Transverse colon (tissue), 4 donors: ENCODE results near the gene PACRG. TPM values are rescaled to one million over a fixed set of nuclear protein-coding genes. Genes with fewer than 3 reads are reported as not detected.

Source experiments
- DNase-seq: peaks from one replicate; pipeline ENCODE4 v3.0.0-alpha.2; 2019
- H3K27ac ChIP-seq, 4 donors: fragments of 200-600 bp; sonication (generic); 2 replicates each; pipeline ENCODE4 v1.5.1; 2016 to 2018; ENCODE audit warnings: inconsistent platforms in 4 of 4
- H3K27me3 ChIP-seq: fragments of 200-600 bp; sonication (generic); 2 replicates; pipeline ENCODE4 v1.5.1; 2017; ENCODE audit warnings: inconsistent platforms
- H3K36me3 ChIP-seq, 4 donors: fragments of 200-600 bp; sonication (generic); 2 replicates each; pipeline ENCODE4 v1.5.1; 2017 to 2019; ENCODE audit warnings: inconsistent platforms in 4 of 4
- H3K4me1 ChIP-seq, 4 donors: fragments of 200-600 bp; sonication (generic); 2 replicates each; pipeline ENCODE4 v1.5.1; 2017 to 2020; ENCODE audit warnings: inconsistent platforms in 4 of 4
- H3K4me3 ChIP-seq, 4 donors: fragments of 200-600 bp; sonication (generic); 1 replicate in 1 of 4; 2 replicates in 3 of 4; pipeline versions ENCODE4 v1.5.1 to v1.6.1; 2017 to 2019; ENCODE audit warnings: inconsistent platforms in 4 of 4
- H3K9me3 ChIP-seq, 2 donors: fragments of 200-600 bp; sonication (generic); 2 replicates each; pipeline ENCODE4 v1.5.1; 2017 to 2019; ENCODE audit warnings: inconsistent platforms in 2 of 2
- EP300 ChIP-seq: sonication (generic); formaldehyde crosslinking; IDR thresholded peaks from one replicate; pipeline ENCODE4 v1.6.1; 2017; ENCODE audit warnings: antibody characterized with exemption, low read depth
- POLR2A ChIP-seq: fragments of 450-650 bp; IDR thresholded peaks from one replicate; pipeline ENCODE4 v1.6.1; 2016; ENCODE audit warnings: antibody characterized with exemption, mild to moderate bottlenecking, moderate library complexity
- POLR2AphosphoS5 ChIP-seq, 3 donors: sonication (generic); formaldehyde crosslinking; IDR thresholded peaks; one replicate each; pipeline ENCODE4 v1.6.1; 2016; ENCODE audit warnings: antibody characterized with exemption in 3 of 3
- WGBS, 2 donors: methylation state at CpG; one replicate each; pipeline ENCODE4 v1.1.5; 2018; ENCODE audit warnings: low coverage in 1 of 2; 5-methylcytosine and 5-hydroxymethylcytosine counted together
- in situ Hi-C, 4 donors: fragments of 200-750 bp; cut with MboI; loops; one replicate each; pipeline versions ENCODE4 v1.15.0 to v1.15.1; 2017; ENCODE audit warnings: low sequenced_read_pairs in 3 of 4, low pct_ligation_motif_present in 1 of 4, low pct_unique_long_range_greater_than_20kb in 1 of 4
- intact Hi-C: fragments of 100-400 bp; cut with DNase I; formaldehyde crosslinking; loops from one replicate; pipeline ENCODE4 v1.15.1; 2023; ENCODE audit warnings: low total_unique reads
- total RNA-seq, 4 donors: library from RNA; depleted of rRNA; stranded (reverse); fragments of >200 nt; gene quantifications; one replicate each; pipeline ENCODE4 v1.1.0, GENCODE V29; 2016
- TF ChIP-seq, protein P1 (sequence below), 5 experiments: fragments of 200-600 bp in 3 of 5; fragments of 450-650 bp in 2 of 5; sonication (generic) in 3 of 5; IDR thresholded peaks; 1 replicate in 2 of 5; 2 replicates in 3 of 5; pipeline ENCODE4 v1.5.1; 2016 to 2017; ENCODE audit warnings: antibody characterized with exemption in 5 of 5, inconsistent platforms in 3 of 5, mild to moderate bottlenecking in 2 of 5, moderate library complexity in 1 of 5

The PACRG gene
- total RNA-seq, 4 donors from 2014 or later = 1.2 to 13.8 (median 1.4) TPM; not detected in 1

DNA sequence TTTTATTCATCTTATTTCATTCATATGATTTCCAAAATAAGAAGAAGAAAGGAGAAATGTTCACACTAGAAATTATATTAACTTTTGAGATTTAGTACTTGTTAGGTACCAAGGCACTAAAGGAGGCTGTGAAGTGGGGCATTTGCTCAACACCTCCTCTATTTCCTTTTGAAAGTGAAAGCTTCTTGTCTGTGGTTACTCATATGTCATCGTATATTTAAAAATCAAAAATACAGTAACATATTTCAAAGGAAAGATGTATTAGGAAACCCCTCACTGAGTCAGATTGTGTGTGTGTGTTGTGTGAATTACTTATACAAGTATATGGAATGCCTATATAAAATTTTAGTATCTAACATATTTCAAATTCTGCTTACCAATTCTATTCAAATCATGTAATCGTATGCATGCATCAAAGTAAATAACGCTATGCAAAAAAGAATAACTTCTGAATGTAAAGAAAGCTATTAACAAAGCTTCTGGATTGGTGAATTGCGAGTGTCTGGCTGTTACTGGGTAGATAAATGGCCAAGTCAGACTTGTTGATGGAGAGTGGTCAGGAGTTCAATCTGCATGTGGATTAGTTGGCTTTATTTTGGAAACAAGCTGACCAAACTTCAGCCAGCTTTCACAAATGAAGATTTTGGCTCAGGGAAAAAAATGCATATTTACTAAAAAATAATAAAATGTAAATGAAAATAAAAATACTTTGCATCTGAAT is 70.9 kb downstream of the PACRG start:
- intact Hi-C loops (no loop called here), in situ Hi-C loops (no loop called here)
- 51 to 87% methylated on average over 2 to 4 of the region's 4 CpGs for WGBS, 2 donors
- Histone ChIP-seq H3K9me3 (no peaks in the 10 kb centered on the region), H3K4me3 (no peak overlapping the region), H3K4me1 (no peaks in the 10 kb centered on the region), H3K27ac (no peak overlapping the region), H3K27me3 (no peaks in the 10 kb centered on the region), H3K36me3 (no peaks in the 10 kb centered on the region)
- TF ChIP-seq POLR2AphosphoS5 (IDR thresholded peaks at IDR 0.05) (no peak), EP300 (no peak), POLR2A (no peak)
- TF ChIP-seq, protein P1, sequence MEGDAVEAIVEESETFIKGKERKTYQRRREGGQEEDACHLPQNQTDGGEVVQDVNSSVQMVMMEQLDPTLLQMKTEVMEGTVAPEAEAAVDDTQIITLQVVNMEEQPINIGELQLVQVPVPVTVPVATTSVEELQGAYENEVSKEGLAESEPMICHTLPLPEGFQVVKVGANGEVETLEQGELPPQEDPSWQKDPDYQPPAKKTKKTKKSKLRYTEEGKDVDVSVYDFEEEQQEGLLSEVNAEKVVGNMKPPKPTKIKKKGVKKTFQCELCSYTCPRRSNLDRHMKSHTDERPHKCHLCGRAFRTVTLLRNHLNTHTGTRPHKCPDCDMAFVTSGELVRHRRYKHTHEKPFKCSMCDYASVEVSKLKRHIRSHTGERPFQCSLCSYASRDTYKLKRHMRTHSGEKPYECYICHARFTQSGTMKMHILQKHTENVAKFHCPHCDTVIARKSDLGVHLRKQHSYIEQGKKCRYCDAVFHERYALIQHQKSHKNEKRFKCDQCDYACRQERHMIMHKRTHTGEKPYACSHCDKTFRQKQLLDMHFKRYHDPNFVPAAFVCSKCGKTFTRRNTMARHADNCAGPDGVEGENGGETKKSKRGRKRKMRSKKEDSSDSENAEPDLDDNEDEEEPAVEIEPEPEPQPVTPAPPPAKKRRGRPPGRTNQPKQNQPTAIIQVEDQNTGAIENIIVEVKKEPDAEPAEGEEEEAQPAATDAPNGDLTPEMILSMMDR (IDR thresholded peaks at IDR 0.05) = no peak
- DNase-seq = no peak

DNA sequence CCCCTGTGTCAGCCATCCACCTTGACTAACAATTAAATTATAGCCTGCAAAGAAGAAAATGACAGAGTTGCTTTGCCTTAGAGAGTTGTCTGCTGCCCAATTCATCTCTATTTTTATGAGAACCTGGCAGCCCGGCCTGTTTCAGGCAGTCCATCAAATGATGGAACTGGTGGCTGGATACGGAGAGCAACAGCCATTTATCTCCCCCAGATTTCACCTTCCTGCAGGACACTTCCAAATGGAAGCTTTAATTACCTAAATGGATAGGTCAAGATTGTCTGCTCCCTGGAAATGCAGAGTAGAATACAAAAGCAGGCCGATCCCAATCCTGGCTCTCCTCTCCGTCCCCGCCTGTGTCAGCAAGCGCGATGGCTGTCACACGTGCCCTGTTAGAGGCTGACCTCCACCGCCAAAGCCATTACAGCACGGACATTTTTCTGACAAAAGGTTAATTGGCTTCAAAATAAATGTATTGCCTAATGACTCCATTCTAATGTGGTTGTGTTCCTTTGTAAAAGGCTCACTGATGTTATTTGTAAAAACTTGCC is 86.7 kb downstream of the PACRG start:
- H3K27ac ChIP-seq = no peak overlapping the region
- no peaks in the 10 kb centered on the region for H3K27me3 ChIP-seq
- no peak for DNase-seq
- H3K36me3 ChIP-seq = no peaks in the 10 kb centered on the region
- in situ Hi-C loops (no loop called here), intact Hi-C loops (no loop called here)
- WGBS, 2 donors = 40 to 87% methylated on average over 1 to 10 of the region's 10 CpGs
- H3K9me3 ChIP-seq = no peaks in the 10 kb centered on the region
- no peak overlapping the region for H3K4me3 ChIP-seq
- no peaks in the 10 kb centered on the region for H3K4me1 ChIP-seq
- TF ChIP-seq POLR2A (no peak), POLR2AphosphoS5 (IDR thresholded peaks at IDR 0.05) (no peak), EP300 (no peak)
- TF ChIP-seq, protein P1 (IDR thresholded peaks at IDR 0.05) = no peak

DNA sequence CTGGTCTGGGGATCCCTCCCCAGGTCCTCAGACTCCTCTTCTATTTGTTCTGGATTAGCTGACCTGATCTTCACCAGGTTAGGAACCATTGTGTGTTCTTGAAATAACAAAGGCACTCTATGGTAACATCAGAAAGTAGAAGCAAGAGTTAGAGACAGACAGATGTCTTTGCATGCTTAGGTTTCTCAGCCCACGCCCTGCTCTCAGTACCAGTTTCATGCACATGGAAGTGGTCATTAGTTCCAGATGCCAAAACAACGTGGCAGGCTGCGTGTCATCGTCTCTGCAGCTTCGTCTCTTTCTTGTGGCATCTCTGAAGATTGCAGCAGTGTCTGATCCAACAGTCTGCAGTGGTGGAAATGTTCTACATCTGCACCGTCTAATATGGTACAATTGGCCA is 89.4 kb downstream of the PACRG start:
- in situ Hi-C loops = no loop called here
- WGBS, 2 donors = 89% methylated on average over 6 of the region's 6 CpGs; no CpG with 5 or more reads in 1 of the 2 donors
- H3K27me3 ChIP-seq = no peaks in the 10 kb centered on the region

DNA sequence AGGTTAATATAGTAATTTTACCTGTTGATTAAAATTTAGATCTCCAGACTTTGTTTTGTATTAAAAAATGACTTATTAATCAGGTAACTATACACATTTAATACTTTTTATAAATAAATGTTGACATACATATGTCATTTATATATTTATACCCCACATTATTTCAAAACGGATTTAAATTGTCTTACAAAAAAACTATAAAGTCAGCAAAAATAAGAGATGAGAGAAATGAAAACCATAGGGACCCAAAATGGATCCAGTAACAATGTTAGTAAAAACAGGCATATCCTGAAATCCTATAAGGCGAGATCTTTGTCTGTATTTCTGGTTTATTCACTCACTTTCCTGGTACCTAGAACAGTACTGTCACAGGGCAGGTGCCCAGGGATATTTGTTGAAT is 91.5 kb downstream of the PACRG start:
- no peak overlapping the region for H3K4me3 ChIP-seq
- no peaks in the 10 kb centered on the region for H3K27me3 ChIP-seq
- H3K9me3 ChIP-seq = no peaks in the 10 kb centered on the region
- intact Hi-C loops = no loop called here
- H3K27ac ChIP-seq = no peak overlapping the region
- H3K4me1 ChIP-seq = no peaks in the 10 kb centered on the region
- TF ChIP-seq POLR2A (no peak), EP300 (no peak), POLR2AphosphoS5 (IDR thresholded peaks at IDR 0.05) (no peak)
- TF ChIP-seq, protein P1 (IDR thresholded peaks at IDR 0.05) = no peak
- in situ Hi-C loops = no loop called here
- no peaks in the 10 kb centered on the region for H3K36me3 ChIP-seq
- WGBS, 2 donors = 73 to 81% methylated on average over 2 of the region's 2 CpGs
- DNase-seq = no peak

More for the DNA sequence above, 89.4 kb downstream of the PACRG start:
- no peak for TF ChIP-seq POLR2A
- TF ChIP-seq EP300 = no peak
- no peak for TF ChIP-seq POLR2AphosphoS5 (IDR thresholded peaks at IDR 0.05)
- TF ChIP-seq, protein P1 (IDR thresholded peaks at IDR 0.05) = no peak
- no peak for DNase-seq
- no peaks in the 10 kb centered on the region for H3K9me3 ChIP-seq
- H3K27ac ChIP-seq = no peak overlapping the region
- intact Hi-C loops = no loop called here
- no peak overlapping the region for H3K4me3 ChIP-seq
- no peaks in the 10 kb centered on the region for H3K4me1 ChIP-seq
- H3K36me3 ChIP-seq = no peaks in the 10 kb centered on the region
